HEK293 (cell line): Measurements from ENCODE around the gene TOR2A.

ENCODE experiments used
- CTCF ChIA-PET: fragments of 350-600 bp; formaldehyde crosslinking; extraction: SDS; loops from one replicate; lab custom pipeline; 2021; ENCODE audit warnings: antibody characterized with exemption; lab: Yijun Ruan, JAX
- POLR2A ChIA-PET: fragments of 300-600 bp; formaldehyde crosslinking; extraction: SDS; loops from one replicate; lab custom pipeline; 2020; ENCODE audit warnings: antibody characterized with exemption, inconsistent platforms; lab: Yijun Ruan, JAX
- H3K27ac ChIP-seq: fragments of 200-500 bp; sonication (Bioruptor generic); 2 replicates; pipeline ENCODE4 v1.5.1; 2014; ENCODE audit warnings: low read depth, low read length, control low read depth, inconsistent platforms; ENCODE audit errors: extremely low read depth
- H3K36me3 ChIP-seq, 2 experiments: fragments of 200-500 bp in 1 of 2; sonication (Bioruptor generic) in 1 of 2; 1 replicate in 1 of 2; 2 replicates in 1 of 2; pipeline ENCODE4 v1.5.1; 2014 to 2017; ENCODE audit warnings: inconsistent platforms in 2 of 2, low read length in 2 of 2; ENCODE audit not compliant: control insufficient read depth in 2 of 2, insufficient read depth in 1 of 2
- H3K4me1 ChIP-seq: fragments of 200-500 bp; sonication (Bioruptor generic); 2 replicates; pipeline ENCODE4 v1.5.1; 2014; ENCODE audit warnings: mild to moderate bottlenecking, low read length, inconsistent platforms; ENCODE audit not compliant: control insufficient read depth, insufficient read depth
- H3K4me3 ChIP-seq: 2 replicates; pipeline ENCODE4 v1.5.1; 2011; ENCODE audit warnings: low read depth, mild to moderate bottlenecking, control low read depth, low read length, moderate library complexity
- H3K9me3 ChIP-seq: fragments of 200-500 bp; sonication (Bioruptor generic); 2 replicates; pipeline ENCODE4 v1.5.1; 2014; ENCODE audit warnings: low read depth, low read length, inconsistent platforms; ENCODE audit not compliant: control insufficient read depth, insufficient read depth
- ATF2 ChIP-seq: fragments of 450-650 bp; formaldehyde crosslinking; IDR thresholded peaks from 2 replicates; pipeline ENCODE4 v1.5.1; 2016; ENCODE audit warnings: missing biosample characterization, missing genetic modification characterization, low read depth
- BCL6B ChIP-seq: fragments of 450-650 bp; formaldehyde crosslinking; IDR thresholded peaks from 2 replicates; pipeline ENCODE4 v1.5.1; 2017; ENCODE audit warnings: missing biosample characterization, missing genetic modification characterization
- EGR2 ChIP-seq: fragments of 450-650 bp; formaldehyde crosslinking; IDR thresholded peaks from 2 replicates; pipeline ENCODE4 v1.5.1; 2016; ENCODE audit warnings: low read depth, missing biosample characterization, missing genetic modification characterization
- GLIS1 ChIP-seq: fragments of 450-650 bp; formaldehyde crosslinking; IDR thresholded peaks from 2 replicates; pipeline ENCODE4 v1.5.1; 2016; ENCODE audit warnings: missing biosample characterization, missing genetic modification characterization
- SCRT2 ChIP-seq: fragments of 450-650 bp; formaldehyde crosslinking; IDR thresholded peaks from 2 replicates; pipeline ENCODE4 v1.5.1; 2016; ENCODE audit warnings: missing biosample characterization, missing genetic modification characterization
- ZFHX2 ChIP-seq: fragments of 450-650 bp; formaldehyde crosslinking; conservative IDR thresholded peaks from 2 replicates; pipeline ENCODE4 v1.5.1; 2016; ENCODE audit warnings: missing biosample characterization, missing genetic modification characterization
- ZFP41 ChIP-seq: fragments of 450-650 bp; formaldehyde crosslinking; IDR thresholded peaks from 2 replicates; pipeline ENCODE4 v1.5.1; 2016; ENCODE audit warnings: missing biosample characterization, missing genetic modification characterization, borderline replicate concordance
- ZNF311 ChIP-seq: fragments of 450-650 bp; formaldehyde crosslinking; IDR thresholded peaks from 2 replicates; pipeline ENCODE4 v1.5.1; 2017; ENCODE audit warnings: missing biosample characterization, missing genetic modification characterization, borderline replicate concordance
- ZNF843 ChIP-seq: fragments of 450-650 bp; formaldehyde crosslinking; IDR thresholded peaks from 2 replicates; pipeline ENCODE4 v1.5.1; 2016; ENCODE audit warnings: missing biosample characterization, missing genetic modification characterization
- ZSCAN4 ChIP-seq: fragments of 450-650 bp; formaldehyde crosslinking; IDR thresholded peaks from 2 replicates; pipeline ENCODE4 v1.5.1; 2017; ENCODE audit warnings: missing biosample characterization, missing genetic modification characterization
- TF ChIP-seq, protein P1 (sequence below): fragments of 450-650 bp; formaldehyde crosslinking; IDR thresholded peaks from 2 replicates; pipeline ENCODE4 v1.5.1; 2016; ENCODE audit warnings: missing biosample characterization, missing genetic modification characterization
- TF ChIP-seq, protein P2 (sequence below): fragments of 450-650 bp; formaldehyde crosslinking; IDR thresholded peaks from 2 replicates; pipeline ENCODE4 v1.5.1; 2016; ENCODE audit warnings: missing biosample characterization, missing genetic modification characterization
- TF ChIP-seq, protein P3 (sequence below): fragments of 450-650 bp; formaldehyde crosslinking; IDR thresholded peaks from 2 replicates; pipeline ENCODE4 v1.5.1; 2017; ENCODE audit warnings: missing biosample characterization, missing genetic modification characterization

The TOR2A gene

GRCh38 chr9:127753622-127754021, 18.5 kb upstream of the TOR2A start:
- POLR2A ChIA-PET = interaction anchor here (1.1 kb wide), 1 partner anchor 18 kb away, joined by 5 read pairs; no protein-coding TSS in a partner anchor
- Histone ChIP-seq H3K4me1 (0 out of 2 replicates have a peak, but pooled peaks cover 2% of the 10 kb centered on the region), H3K36me3 (no peaks in the 10 kb centered on the region), H3K4me3 (no peak overlapping the region), H3K9me3 (no peaks in the 10 kb centered on the region), H3K27ac (no peak overlapping the region)
- CTCF ChIA-PET = interaction anchor here (0.6 to 2.0 kb wide), 2 partner anchors 19 to 189 kb away, joined by 4 to 8 read pairs; partner anchors contain the start of gene TOR2A
- TF ChIP-seq, protein P1, sequence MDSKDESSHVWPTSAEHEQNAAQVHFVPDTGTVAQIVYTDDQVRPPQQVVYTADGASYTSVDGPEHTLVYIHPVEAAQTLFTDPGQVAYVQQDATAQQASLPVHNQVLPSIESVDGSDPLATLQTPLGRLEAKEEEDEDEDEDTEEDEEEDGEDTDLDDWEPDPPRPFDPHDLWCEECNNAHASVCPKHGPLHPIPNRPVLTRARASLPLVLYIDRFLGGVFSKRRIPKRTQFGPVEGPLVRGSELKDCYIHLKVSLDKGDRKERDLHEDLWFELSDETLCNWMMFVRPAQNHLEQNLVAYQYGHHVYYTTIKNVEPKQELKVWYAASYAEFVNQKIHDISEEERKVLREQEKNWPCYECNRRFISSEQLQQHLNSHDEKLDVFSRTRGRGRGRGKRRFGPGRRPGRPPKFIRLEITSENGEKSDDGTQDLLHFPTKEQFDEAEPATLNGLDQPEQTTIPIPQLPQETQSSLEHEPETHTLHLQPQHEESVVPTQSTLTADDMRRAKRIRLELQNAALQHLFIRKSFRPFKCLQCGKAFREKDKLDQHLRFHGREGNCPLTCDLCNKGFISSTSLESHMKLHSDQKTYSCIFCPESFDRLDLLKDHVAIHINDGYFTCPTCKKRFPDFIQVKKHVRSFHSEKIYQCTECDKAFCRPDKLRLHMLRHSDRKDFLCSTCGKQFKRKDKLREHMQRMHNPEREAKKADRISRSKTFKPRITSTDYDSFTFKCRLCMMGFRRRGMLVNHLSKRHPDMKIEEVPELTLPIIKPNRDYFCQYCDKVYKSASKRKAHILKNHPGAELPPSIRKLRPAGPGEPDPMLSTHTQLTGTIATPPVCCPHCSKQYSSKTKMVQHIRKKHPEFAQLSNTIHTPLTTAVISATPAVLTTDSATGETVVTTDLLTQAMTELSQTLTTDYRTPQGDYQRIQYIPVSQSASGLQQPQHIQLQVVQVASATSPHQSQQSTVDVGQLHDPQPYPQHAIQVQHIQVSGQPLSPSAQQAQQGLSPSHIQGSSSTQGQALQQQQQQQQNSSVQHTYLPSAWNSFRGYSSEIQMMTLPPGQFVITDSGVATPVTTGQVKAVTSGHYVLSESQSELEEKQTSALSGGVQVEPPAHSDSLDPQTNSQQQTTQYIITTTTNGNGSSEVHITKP (tag by site-specific recombination) = no peak
- TF ChIP-seq, protein P2, sequence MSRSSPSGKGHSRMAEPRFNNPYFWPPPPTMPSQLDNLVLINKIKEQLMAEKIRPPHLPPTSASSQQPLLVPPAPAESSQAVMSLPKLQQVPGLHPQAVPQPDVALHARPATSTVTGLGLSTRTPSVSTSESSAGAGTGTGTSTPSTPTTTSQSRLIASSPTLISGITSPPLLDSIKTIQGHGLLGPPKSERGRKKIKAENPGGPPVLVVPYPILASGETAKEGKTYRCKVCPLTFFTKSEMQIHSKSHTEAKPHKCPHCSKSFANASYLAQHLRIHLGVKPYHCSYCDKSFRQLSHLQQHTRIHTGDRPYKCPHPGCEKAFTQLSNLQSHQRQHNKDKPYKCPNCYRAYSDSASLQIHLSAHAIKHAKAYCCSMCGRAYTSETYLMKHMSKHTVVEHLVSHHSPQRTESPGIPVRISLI = no peak
- no peak for TF ChIP-seq ZSCAN4 (tag by site-specific recombination)
- TF ChIP-seq SCRT2 (tag by site-specific recombination) = no peak
- no peak for TF ChIP-seq ZFP41 (tag by site-specific recombination)
- no peak for TF ChIP-seq ZNF311 (tag by site-specific recombination)
- TF ChIP-seq ATF2 (tag by site-specific recombination) = no peak
- no peak for TF ChIP-seq BCL6B (tag by site-specific recombination)

DNA sequence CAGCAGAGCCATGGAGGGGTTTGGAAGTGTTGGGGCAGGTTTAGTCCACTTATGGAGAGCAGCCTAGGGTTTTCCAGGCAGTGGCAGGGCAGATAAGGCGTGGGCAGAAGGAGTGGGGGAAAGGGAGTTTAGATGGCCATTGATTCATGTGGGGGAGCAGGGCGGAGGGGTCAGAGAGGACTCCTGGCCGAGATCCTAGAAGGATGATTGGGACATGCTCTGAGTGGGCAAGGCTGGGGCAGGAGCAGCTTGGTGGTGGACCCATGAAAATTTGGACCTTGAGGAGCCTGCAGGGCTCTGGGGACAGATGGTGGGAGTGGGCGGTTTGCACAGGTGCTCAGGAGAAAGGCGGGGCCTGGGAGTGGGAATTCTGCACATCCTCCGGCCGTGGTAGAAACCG, 18.1 kb upstream of the TOR2A start:
- H3K27ac ChIP-seq = no peak overlapping the region
- H3K9me3 ChIP-seq = no peaks in the 10 kb centered on the region
- TF ChIP-seq ZNF843 (tag by site-specific recombination) (no peak), ZFHX2 (tag by site-specific recombination) (peak; percentile 71), GLIS1 (tag by site-specific recombination) (no peak), EGR2 (tag by site-specific recombination) (peak; percentile 86)
- TF ChIP-seq, protein P3, sequence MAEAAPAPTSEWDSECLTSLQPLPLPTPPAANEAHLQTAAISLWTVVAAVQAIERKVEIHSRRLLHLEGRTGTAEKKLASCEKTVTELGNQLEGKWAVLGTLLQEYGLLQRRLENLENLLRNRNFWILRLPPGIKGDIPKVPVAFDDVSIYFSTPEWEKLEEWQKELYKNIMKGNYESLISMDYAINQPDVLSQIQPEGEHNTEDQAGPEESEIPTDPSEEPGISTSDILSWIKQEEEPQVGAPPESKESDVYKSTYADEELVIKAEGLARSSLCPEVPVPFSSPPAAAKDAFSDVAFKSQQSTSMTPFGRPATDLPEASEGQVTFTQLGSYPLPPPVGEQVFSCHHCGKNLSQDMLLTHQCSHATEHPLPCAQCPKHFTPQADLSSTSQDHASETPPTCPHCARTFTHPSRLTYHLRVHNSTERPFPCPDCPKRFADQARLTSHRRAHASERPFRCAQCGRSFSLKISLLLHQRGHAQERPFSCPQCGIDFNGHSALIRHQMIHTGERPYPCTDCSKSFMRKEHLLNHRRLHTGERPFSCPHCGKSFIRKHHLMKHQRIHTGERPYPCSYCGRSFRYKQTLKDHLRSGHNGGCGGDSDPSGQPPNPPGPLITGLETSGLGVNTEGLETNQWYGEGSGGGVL = no peak
- no peak overlapping the region for H3K4me3 ChIP-seq
- H3K36me3 ChIP-seq = no peaks in the 10 kb centered on the region
- 0 out of 2 replicates have a peak, but pooled peaks cover 2% of the 10 kb centered on the region for H3K4me1 ChIP-seq
- POLR2A ChIA-PET = no interaction called here
- CTCF ChIA-PET = interaction anchor here (2.0 kb wide), 1 partner anchor 18 kb away, joined by 8 read pairs; the partner anchor contains the start of gene TOR2A
